ENCODE measurements around the gene ANXA3. TPM values are rescaled to one million over a fixed set of nuclear protein-coding genes. Genes with fewer than 3 reads are reported as not detected.

Gene ANXA3
- total RNA-seq, 2 donors from 2014 or later, result not detected

GRCh38 chr4:78647272-78647671 is 95.7 kb downstream of the ANXA3 start:
- H3K9me3 Mint-ChIP-seq, result no peaks in the 10 kb centered on the region
- no peak overlapping the region for H3K4me3 Mint-ChIP-seq
- ATAC-seq (replicated peaks), result no peak
- H3K36me3 Mint-ChIP-seq (ENCODE audit: low read depth), result no peaks in the 10 kb centered on the region
- H3K27ac Mint-ChIP-seq, result no peak overlapping the region
- H3K4me1 Mint-ChIP-seq, result no peaks in the 10 kb centered on the region
- peaks cover 4% of the 10 kb centered on the region for H3K27me3 Mint-ChIP-seq

DNA sequence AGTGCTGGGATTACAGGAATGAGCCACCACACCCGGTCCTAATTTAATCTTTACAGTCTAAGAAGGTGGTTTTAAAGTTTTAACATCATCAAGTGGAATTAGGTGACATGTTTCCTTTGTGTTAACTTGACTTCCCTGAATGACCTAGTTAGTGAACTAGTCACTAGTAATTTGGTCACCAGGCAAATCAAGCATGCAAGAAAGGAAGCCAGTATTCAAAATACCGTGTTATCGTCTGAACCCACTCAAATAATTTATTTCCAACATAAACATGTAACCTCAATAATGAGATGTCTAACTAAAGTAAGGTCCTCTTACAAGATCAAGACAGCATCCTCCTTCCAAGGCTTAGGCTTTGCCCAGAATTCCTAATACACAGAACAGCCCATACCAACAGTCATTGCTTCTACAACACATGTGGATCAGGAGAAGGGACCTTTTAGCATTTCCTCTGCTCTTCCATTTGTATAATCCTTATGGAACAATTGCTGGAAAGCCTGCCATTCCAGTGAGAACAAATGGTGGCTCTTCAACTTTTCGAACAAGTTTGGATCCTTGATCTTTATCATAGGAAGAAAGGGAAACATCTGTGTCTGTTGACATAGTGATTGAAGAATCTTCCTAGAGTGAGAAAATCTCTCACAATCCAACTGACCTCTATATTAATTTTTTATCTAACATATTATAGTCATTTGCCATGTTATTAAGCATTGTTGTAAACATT is 97.2 kb downstream of the ANXA3 start:
- H3K4me1 Mint-ChIP-seq, result no peaks in the 10 kb centered on the region
- no peak overlapping the region for H3K27ac Mint-ChIP-seq
- no peak overlapping the region for H3K4me3 Mint-ChIP-seq
- H3K27me3 Mint-ChIP-seq, result peaks cover 4% of the 10 kb centered on the region
- no peak for ATAC-seq (replicated peaks)
- no peaks in the 10 kb centered on the region for H3K36me3 Mint-ChIP-seq (ENCODE audit: low read depth)
- no peaks in the 10 kb centered on the region for H3K9me3 Mint-ChIP-seq

DNA sequence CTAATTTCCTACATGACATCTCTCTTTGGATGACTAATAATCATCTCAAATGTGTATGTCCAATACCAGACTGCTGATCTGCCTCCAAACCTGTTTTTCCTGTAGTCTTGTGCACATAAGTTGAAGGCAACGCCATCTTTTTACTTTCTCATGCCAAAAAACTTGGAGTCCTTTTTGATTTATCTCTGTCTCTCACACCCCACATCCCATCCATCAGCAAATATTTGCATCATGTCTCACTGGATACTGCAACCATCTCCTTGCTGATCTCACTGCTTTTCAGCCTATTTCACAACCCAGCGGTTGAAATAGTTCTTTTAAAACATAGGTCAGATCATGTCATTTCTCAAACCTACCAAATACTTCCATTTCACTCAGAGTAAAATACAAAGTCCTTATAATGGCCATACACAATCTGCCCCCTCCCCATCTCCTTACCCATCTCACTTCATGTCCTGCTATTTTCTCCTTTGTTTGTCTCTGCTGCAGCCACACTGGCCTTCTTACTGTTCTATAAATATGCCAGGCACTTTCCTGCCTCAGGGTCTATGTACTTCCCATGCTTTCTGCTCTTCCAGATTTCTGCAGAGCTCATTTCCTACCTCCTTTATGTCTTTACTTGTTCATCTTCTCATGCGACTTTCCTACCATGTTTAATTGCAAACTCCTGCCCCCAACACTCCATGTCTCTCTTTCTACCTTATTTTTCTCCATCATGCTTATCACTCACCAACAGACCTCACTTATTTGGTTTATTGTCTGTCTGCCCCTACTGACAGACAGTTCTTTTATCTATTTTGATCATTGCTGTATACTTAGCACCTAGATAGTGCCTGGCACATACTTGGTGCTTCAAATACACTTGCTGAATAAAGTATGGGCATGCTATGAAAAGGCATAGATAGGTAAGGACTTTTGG is 98.8 kb downstream of the ANXA3 start:
- no peaks in the 10 kb centered on the region for H3K4me1 Mint-ChIP-seq
- ATAC-seq (replicated peaks), result no peak
- H3K36me3 Mint-ChIP-seq (ENCODE audit: low read depth), result no peaks in the 10 kb centered on the region
- no peaks in the 10 kb centered on the region for H3K9me3 Mint-ChIP-seq
- H3K4me3 Mint-ChIP-seq, result no peak overlapping the region
- peaks cover 4% of the 10 kb centered on the region for H3K27me3 Mint-ChIP-seq
- no peak overlapping the region for H3K27ac Mint-ChIP-seq

DNA sequence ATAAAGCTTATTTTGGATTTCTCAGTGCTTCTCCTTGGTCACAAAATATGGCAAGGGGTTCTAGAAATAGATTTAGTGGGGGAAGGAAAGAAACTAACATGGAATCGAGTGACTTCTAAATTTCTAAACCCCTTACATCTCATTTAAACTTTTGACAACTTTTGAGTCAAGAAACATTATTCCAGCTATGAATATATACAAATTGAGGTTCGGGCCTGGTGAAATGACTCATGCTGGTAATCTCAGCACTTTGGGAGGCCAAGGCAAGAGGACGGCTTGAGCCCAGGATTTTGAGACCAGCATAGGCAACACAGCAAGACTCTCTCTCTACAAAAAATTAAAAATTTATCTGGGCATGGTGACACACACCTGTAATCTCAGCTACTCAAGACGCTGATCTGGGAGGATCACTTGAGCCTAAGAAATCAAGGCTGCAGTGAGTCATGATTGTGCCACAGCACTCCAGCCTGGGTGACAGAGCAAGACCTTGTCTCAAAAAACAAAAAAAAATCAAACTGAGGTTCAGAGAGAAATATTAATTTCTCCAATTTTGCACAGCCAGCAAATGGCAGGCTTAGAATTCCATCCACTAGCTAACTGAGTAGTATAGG is 99.8 kb downstream of the ANXA3 start:
- Mint-ChIP-seq H3K27me3 (peaks cover 4% of the 10 kb centered on the region), H3K36me3 (ENCODE audit: low read depth) (no peaks in the 10 kb centered on the region), H3K4me1 (no peaks in the 10 kb centered on the region), H3K27ac (no peak overlapping the region), H3K9me3 (no peaks in the 10 kb centered on the region), H3K4me3 (no peak overlapping the region)
- ATAC-seq (replicated peaks), result no peak

- no peaks in the 10 kb centered on the region for H3K36me3 Mint-ChIP-seq (ENCODE audit: low read depth)
- H3K9me3 Mint-ChIP-seq, result no peaks in the 10 kb centered on the region
Observed at GRCh38 chr4:78652282-78652876, 100.8 kb downstream of the ANXA3 start.

GRCh38 chr4:78653655-78654054 is 102.1 kb downstream of the ANXA3 start:
- Mint-ChIP-seq H3K4me1 (peaks cover 19% of the 10 kb centered on the region), H3K9me3 (peaks cover 3% of the 10 kb centered on the region), H3K27ac (no peak overlapping the region), H3K4me3 (no peak overlapping the region), H3K27me3 (peaks cover 4% of the 10 kb centered on the region), H3K36me3 (ENCODE audit: low read depth) (no peaks in the 10 kb centered on the region)
- ATAC-seq (replicated peaks), result no peak

More at GRCh38 chr4:78652282-78652876, 100.8 kb downstream of the ANXA3 start:
- H3K27me3 Mint-ChIP-seq, result peaks cover 4% of the 10 kb centered on the region
- no peak for ATAC-seq (replicated peaks)
- peaks cover 7% of the 10 kb centered on the region for H3K4me1 Mint-ChIP-seq
- H3K27ac Mint-ChIP-seq, result no peak overlapping the region
- H3K4me3 Mint-ChIP-seq, result no peak overlapping the region

GRCh38 chr4:78654807-78655206 is 103.2 kb downstream of the ANXA3 start:
- no peak for ATAC-seq (replicated peaks)
- H3K9me3 Mint-ChIP-seq, result peaks cover 3% of the 10 kb centered on the region
- no peak overlapping the region for H3K27ac Mint-ChIP-seq
- no peak overlapping the region for H3K4me3 Mint-ChIP-seq
- H3K36me3 Mint-ChIP-seq (ENCODE audit: low read depth), result no peaks in the 10 kb centered on the region
- H3K4me1 Mint-ChIP-seq, result peaks cover 21% of the 10 kb centered on the region
- H3K27me3 Mint-ChIP-seq, result peaks cover 4% of the 10 kb centered on the region

- no peaks in the 10 kb centered on the region for H3K27me3 Mint-ChIP-seq
- peak overlapping the region; percentile 40 for H3K27ac Mint-ChIP-seq
- ATAC-seq (replicated peaks), result peak; percentile 57
- peak overlapping the region; percentile 58 for H3K4me3 Mint-ChIP-seq
- peaks cover 21% of the 10 kb centered on the region for H3K4me1 Mint-ChIP-seq
- H3K9me3 Mint-ChIP-seq, result peaks cover 3% of the 10 kb centered on the region
- no peaks in the 10 kb centered on the region for H3K36me3 Mint-ChIP-seq (ENCODE audit: low read depth)
Observed at GRCh38 chr4:78656968-78657445, 105.4 kb downstream of the ANXA3 start.

DNA sequence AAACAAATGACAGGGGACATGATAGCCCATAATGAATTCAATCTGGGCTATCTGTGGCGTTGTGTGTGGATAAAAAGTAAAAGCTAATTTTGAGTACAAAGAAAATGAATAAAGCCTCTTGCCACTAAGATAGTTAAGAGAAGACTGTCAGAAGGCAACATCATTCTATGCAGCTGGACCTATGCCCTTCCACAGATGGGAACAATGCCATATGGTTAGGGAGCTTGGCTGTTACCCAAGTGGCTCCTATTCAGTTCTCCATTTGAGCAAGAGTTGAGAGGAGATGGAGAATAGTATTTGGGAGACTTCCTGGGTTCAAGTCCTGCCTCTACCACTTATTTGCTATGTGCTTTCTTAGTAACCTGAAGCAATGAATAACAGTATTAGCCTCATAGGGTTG is 107.7 kb downstream of the ANXA3 start:
- peaks cover 21% of the 10 kb centered on the region for H3K4me1 Mint-ChIP-seq
- ATAC-seq (replicated peaks), result no peak
- no peaks in the 10 kb centered on the region for H3K36me3 Mint-ChIP-seq (ENCODE audit: low read depth)
- peaks cover 3% of the 10 kb centered on the region for H3K9me3 Mint-ChIP-seq
- no peak overlapping the region for H3K4me3 Mint-ChIP-seq
- H3K27ac Mint-ChIP-seq, result no peak overlapping the region
- peaks cover 6% of the 10 kb centered on the region for H3K27me3 Mint-ChIP-seq

DNA sequence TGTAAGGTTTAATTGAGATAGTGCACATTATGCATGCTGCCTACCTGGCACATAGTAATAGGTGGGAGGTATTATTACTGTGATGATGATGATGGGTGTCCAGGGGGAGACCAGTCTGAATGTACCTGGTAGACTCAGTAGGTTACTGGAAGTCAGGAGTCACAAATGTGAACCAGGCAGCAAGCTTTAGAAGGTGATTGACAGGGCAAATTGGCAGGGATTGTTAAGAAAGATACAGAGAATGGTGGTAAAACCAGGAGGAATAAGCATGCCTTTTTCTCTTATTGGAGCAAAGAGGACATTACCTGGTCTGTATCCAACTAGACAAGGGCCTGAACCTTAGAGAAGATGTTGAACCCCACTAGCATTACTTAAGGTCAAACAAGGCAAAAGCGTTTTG is 108.1 kb downstream of the ANXA3 start:
- no peak overlapping the region for H3K27ac Mint-ChIP-seq
- no peaks in the 10 kb centered on the region for H3K36me3 Mint-ChIP-seq (ENCODE audit: low read depth)
- peaks cover 21% of the 10 kb centered on the region for H3K4me1 Mint-ChIP-seq
- peaks cover 3% of the 10 kb centered on the region for H3K9me3 Mint-ChIP-seq
- ATAC-seq (replicated peaks), result no peak
- no peak overlapping the region for H3K4me3 Mint-ChIP-seq
- H3K27me3 Mint-ChIP-seq, result peaks cover 6% of the 10 kb centered on the region

Other genes with a start within 250 kb of the ANXA3 start
- 10 to 100 TPM; 10.2 to 13.9 TPM for gene BMP2K, start 224.6 kb downstream of the ANXA3 start, total RNA-seq

All from activated T-helper 17 cell treated with anti-CD3 and anti-CD28 coated beads, Interleukin-2, amount 50 U/mL, for 72 hours (primary cell).